PC-3 (cell line): ENCODE measurements around the gene TAL2.

Experiments
- CTCF ChIP-seq: fragments of 300-600 bp; sonication (generic); conservative IDR thresholded peaks from 2 replicates; pipeline ENCODE4 v1.5.1; 2017; ENCODE audit warnings: antibody characterized with exemption, low read depth, mild to moderate bottlenecking, low read length
- EZH2 ChIP-seq: fragments of 300-600 bp; sonication (generic); IDR thresholded peaks from one replicate; pipeline ENCODE4 v1.6.1; 2017; ENCODE audit warnings: antibody characterized with exemption, mild to moderate bottlenecking, low read length; ENCODE audit not compliant: unreplicated experiment
- EZH2phosphoT487 ChIP-seq: fragments of 300-600 bp; sonication (generic); IDR thresholded peaks from 2 replicates; pipeline ENCODE4 v1.6.1; 2018; ENCODE audit warnings: mild to moderate bottlenecking, antibody characterized with exemption, low read length, borderline replicate concordance

GRCh38 chr9:105643795-105644194, 18.5 kb upstream of the TAL2 start:
- TF ChIP-seq EZH2 (no peak), CTCF (no peak), EZH2phosphoT487 (no peak)
